CMK (cell line): ENCODE results near the gene PRSS8.

Experiments
- DNase-seq: peaks from one replicate; pipeline ENCODE4 v3.0.0-alpha.2; 2010; ENCODE audit warnings: low read depth

The PRSS8 gene

GRCh38 chr16:31128711-31129567, 6.6 kb downstream of the PRSS8 start:
- DNase-seq = peak; percentile 92

DNA sequence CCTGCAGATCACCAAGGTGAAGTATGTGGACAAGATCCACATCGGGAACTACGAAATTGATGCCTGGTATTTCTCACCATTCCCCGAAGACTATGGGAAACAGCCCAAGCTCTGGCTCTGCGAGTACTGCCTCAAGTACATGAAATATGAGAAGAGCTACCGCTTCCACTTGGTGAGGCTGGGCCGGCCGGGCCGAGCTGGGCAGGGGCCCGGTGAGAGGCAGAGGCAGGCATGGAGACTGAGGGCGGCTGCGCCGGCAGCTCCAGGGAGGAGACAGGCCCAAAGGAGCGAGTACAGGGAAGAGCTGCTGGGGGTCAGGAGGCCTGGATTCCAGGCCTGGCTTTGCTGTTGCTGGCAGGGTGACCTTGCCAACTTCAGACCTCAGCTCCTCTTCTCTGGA, 8.3 kb downstream of the PRSS8 start:
- DNase-seq = no peak

- DNase-seq = no peak
Measured at GRCh38 chr16:31125844-31126243, 9.7 kb downstream of the PRSS8 start.

- DNase-seq = no peak
Measured at GRCh38 chr16:31120129-31120528, 15.4 kb downstream of the PRSS8 start.

DNA sequence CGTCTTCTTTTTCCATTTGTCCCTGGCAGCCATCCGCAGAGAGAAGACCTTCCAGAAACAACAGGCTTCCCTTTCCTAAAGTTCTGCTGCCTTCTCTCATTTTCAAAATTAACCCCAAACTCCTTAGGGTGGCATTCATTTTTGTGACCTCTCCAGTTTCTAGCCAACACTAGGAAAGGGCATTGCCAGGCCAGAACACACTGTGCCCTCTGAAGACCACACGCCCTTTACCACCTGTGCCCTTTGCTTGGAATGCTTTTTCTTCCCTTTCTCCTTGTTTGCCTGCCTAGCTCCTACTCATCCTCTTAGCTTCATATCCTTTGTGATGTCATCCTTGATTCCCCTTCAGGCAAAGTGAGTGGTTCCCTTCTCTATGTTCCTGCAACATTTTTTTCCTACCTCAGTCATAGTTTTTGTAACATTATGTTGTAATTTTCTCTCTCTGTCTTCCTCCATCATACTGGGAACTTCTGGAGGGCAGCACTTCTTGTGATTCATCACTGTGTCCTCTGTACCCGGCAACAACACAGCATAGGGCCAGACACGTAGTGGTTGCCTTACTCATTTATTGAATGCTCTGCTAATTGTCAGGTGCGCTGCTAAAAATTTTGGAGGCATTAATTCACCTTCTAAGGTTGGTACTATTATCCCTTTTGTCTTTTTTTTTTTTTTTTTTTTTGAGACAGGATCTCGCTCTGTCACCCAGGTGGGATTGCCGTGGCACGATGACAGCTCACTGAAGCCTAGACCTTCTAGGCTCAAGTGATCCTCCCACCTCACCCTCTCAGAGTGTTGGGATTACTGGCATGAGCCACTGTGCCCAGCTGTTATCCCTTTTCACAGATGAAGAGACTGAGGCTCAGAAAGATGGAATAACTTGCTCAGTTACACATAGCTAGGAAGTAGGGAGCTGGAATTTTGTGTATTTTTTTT, 17.0 kb downstream of the PRSS8 start:
- DNase-seq = no peak

GRCh38 chr16:31117384-31118222, 17.9 kb downstream of the PRSS8 start, which contains the start of gene KAT8:
KAT8 (plus strand) TSS chr16:31117664; CDS start chr16:31117682, 18 bp downstream.
- peak; percentile 93 for DNase-seq

DNA sequence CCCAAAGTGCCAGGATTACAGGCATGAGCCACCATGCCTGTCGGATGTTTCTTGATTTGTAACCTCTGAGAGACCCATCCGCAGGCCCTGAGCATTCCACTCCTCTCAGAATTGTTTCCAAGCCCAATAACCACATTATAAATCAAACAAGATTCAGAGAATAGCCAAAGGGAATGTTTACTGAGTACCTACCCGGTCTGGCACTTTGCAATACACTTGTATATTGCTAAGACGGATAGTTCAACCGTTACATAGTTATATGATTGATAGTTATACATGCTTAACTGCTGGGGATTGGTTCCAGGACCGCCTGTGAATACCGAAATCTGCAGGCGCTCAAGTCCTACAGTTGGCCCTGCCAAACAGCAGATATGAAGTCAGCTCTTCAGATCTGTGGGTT, 21.1 kb downstream of the PRSS8 start:
- no peak for DNase-seq

- no peak for DNase-seq
Measured at GRCh38 chr16:31113121-31114120, 22.1 kb downstream of the PRSS8 start.

DNA sequence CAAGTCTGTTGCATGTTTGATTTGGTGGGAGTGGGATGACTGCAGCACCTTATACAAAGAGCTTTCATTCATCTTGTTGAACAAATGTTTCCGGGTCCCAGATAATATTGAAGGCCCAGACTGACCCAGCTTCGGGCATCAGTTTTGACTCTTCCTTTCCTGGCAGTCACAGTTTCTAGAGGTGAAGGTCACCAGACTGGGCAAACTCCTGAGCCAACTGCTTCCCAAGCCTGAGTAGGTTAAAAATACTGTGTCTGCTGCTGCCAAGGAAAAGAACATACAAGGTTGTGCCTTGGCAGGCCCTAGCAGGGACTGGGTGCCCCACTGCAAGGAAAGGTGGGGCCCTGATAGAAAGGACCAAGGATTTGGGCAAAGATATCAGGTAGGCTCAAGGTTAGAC, 22.8 kb downstream of the PRSS8 start:
- DNase-seq = no peak

GRCh38 chr16:31111881-31112466, 23.6 kb downstream of the PRSS8 start:
- no peak for DNase-seq

DNA sequence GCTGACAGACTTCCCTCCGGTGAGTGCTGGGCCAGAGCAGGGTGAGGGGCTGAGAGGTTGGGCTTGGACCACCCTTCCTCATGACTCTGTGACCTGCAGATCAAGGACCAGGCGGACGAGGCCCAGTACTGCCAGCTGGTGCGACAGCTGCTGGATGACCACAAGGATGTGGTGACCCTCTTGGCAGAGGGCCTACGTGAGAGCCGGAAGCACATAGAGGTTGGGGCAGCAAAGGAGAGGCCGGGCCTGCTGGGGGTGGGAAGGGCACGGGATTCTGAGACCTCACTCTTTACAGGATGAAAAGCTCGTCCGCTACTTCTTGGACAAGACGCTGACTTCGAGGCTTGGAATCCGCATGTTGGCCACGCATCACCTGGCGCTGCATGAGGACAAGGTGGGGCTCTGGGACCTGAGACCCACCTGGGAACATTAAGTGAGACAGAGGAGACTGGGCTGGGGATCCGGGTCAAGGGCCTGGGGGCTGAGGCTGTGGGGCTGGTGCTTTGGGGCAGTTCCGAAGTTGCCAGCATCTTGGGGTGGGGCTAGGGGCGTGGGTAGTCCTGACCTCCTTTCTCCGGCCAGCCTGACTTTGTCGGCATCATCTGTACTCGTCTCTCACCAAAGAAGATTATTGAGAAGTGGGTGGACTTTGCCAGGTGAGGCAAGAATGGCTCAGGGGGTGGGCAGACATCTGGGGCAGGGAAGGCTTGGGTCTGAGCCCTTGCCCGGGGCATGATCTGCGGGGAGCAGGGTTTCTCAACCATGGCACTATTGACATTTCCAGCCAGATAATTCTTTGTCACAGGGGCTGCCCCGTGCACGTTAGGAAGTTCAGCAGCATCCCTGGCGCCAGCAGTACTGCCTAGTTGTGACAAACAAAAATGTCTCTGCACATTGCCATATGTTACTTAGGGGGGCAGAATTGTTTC, 25.2 kb downstream of the PRSS8 start:
- DNase-seq = no peak

DNA sequence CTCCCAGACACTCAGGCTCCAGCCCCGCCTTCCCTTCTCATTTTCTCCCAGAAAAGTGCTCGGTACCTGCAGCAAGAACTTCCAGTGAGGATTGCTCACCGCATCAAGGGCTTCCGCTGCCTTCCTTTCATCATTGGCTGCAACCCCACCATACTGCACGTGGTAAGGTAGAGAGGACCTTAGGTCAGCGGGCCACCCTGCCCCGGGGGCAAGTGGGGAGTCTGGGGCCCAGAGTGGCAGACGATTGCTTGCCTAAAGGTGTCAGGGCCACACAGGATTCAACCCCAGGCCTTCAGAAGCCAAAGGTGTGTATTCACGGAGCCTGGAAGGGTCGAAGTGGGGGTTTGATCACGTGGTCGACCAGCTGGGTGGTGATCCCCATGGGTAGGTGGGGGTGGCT, 25.9 kb downstream of the PRSS8 start:
- DNase-seq = no peak

DNA sequence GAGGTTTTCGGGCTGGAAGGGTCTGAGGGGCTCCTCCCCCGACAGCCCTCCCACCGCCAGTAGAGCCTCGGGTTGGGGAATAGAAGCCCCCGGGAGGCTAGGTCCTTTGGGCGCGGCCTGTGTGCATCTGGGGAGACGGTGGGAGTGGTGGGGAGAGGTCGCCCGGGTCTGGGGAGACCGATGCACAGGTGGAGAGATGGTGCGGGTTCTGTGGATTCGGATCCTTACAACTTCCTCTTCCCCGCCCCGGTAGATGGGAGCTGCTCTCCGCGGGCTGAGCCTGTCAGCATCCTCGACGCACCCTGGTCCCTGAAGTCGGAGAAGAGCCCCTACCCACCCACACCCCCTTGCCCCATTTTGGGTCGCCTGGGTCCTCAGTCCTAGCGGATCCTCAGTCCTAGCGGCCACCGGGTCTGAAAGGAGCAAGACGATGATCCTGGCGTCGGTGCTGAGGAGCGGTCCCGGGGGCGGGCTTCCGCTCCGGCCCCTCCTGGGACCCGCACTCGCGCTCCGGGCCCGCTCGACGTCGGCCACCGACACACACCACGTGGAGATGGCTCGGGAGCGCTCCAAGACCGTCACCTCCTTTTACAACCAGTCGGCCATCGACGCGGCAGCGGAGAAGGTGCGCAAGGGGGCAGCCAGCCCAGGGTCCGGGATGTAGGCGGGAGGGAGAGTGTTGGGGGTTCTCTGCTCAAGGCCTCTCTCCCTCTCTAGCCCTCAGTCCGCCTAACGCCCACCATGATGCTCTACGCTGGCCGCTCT, 26.6 kb downstream of the PRSS8 start:
- no peak for DNase-seq

- DNase-seq = peak; percentile 77
Measured at GRCh38 chr16:31108035-31108793, 27.3 kb downstream of the PRSS8 start, which contains the start of gene BCKDK. BCKDK (plus strand) TSS chr16:31108386; CDS start chr16:31109224, 838 bp downstream.

GRCh38 chr16:31107465-31107867, 28.1 kb downstream of the PRSS8 start:
- DNase-seq = no peak

- no peak for DNase-seq
Measured at GRCh38 chr16:31106509-31107464, 28.7 kb downstream of the PRSS8 start.
